Esophagus muscularis mucosa (tissue), 4 donors: ENCODE data around the gene LRRC72.

Experiments used
- EP300 ChIP-seq: sonication (generic); formaldehyde crosslinking; IDR thresholded peaks from one replicate; pipeline ENCODE4 v1.6.1; 2017; ENCODE audit warnings: antibody characterized with exemption
- POLR2A ChIP-seq: fragments of 450-650 bp; IDR thresholded peaks from one replicate; pipeline ENCODE4 v1.6.1; 2017; ENCODE audit warnings: antibody characterized with exemption, moderate library complexity, mild to moderate bottlenecking, low read depth
- POLR2AphosphoS5 ChIP-seq, 2 donors: sonication (generic); formaldehyde crosslinking; IDR thresholded peaks; one replicate each; pipeline ENCODE4 v1.6.1; 2017; ENCODE audit warnings: antibody characterized with exemption in 2 of 2
- TF ChIP-seq, protein P1 (sequence below), 3 experiments: fragments of 200-600 bp in 2 of 3; fragments of 450-650 bp in 1 of 3; sonication (generic) in 2 of 3; IDR thresholded peaks; one replicate each; pipeline ENCODE4 v1.5.1; 2017 to 2019; ENCODE audit warnings: antibody characterized with exemption in 3 of 3, mild to moderate bottlenecking in 2 of 3, moderate library complexity in 1 of 3

- TF ChIP-seq, protein P1, sequence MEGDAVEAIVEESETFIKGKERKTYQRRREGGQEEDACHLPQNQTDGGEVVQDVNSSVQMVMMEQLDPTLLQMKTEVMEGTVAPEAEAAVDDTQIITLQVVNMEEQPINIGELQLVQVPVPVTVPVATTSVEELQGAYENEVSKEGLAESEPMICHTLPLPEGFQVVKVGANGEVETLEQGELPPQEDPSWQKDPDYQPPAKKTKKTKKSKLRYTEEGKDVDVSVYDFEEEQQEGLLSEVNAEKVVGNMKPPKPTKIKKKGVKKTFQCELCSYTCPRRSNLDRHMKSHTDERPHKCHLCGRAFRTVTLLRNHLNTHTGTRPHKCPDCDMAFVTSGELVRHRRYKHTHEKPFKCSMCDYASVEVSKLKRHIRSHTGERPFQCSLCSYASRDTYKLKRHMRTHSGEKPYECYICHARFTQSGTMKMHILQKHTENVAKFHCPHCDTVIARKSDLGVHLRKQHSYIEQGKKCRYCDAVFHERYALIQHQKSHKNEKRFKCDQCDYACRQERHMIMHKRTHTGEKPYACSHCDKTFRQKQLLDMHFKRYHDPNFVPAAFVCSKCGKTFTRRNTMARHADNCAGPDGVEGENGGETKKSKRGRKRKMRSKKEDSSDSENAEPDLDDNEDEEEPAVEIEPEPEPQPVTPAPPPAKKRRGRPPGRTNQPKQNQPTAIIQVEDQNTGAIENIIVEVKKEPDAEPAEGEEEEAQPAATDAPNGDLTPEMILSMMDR (IDR thresholded peaks at IDR 0.05) = no peak
- no peak for TF ChIP-seq EP300
- no peak for TF ChIP-seq POLR2A
- TF ChIP-seq POLR2AphosphoS5 (IDR thresholded peaks at IDR 0.05) = no peak
Observed at GRCh38 chr7:16542401-16542800, 15.8 kb downstream of the LRRC72 start.
